OCI-LY7 (cell line): Measurements from ENCODE around the gene IGFBP6. TPM values are rescaled to one million over a fixed set of nuclear protein-coding genes. Genes with fewer than 3 reads are reported as not detected.

Experiments used
- BruUV-seq: library from RNA; stranded (reverse); fragments of 400-500 nt; replicated peaks from 2 replicates; lab custom pipeline; 2021; lab: Mats Ljungman, UMichigan
- CTCF ChIA-PET: fragments of 300-600 bp; sonication (Branson Sonifier 250); formaldehyde crosslinking; loops from one replicate; lab custom pipeline; 2022; ENCODE audit warnings: antibody characterized with exemption; ENCODE audit not compliant: unreplicated experiment; lab: Charles Lee
- POLR2A ChIA-PET: fragments of 300-600 bp; sonication (Branson Sonifier 250); formaldehyde crosslinking; loops from one replicate; lab custom pipeline; 2022; ENCODE audit warnings: antibody characterized with exemption; lab: Charles Lee
- DNase-seq: peaks from one replicate; pipeline ENCODE4 v3.0.0-alpha.2; 2015; ENCODE audit warnings: low spot score
- H2AFZ ChIP-seq: fragments of 200-600 bp; sonication (generic), shearing (Covaris generic); 2 replicates; pipeline ENCODE4 v1.6.1; 2014; ENCODE audit warnings: mild to moderate bottlenecking, antibody characterized with exemption, low read length, moderate library complexity
- H3K27ac ChIP-seq: fragments of 200-600 bp; sonication (generic); 2 replicates; pipeline ENCODE4 v1.5.1; 2014; ENCODE audit warnings: mixed run types, low read depth, mild to moderate bottlenecking, moderate library complexity, low read length, inconsistent platforms; ENCODE audit not compliant: poor library complexity, severe bottlenecking
- H3K36me3 ChIP-seq: fragments of 200-600 bp; sonication (generic); 2 replicates; pipeline ENCODE4 v1.6.1; 2014; ENCODE audit warnings: mild to moderate bottlenecking, antibody characterized with exemption, low read length, moderate library complexity, mixed read lengths; ENCODE audit not compliant: insufficient read depth
- H3K4me1 ChIP-seq: fragments of 200-600 bp; sonication (generic); 2 replicates; pipeline ENCODE4 v1.5.1; 2014; ENCODE audit warnings: mild to moderate bottlenecking, low read length; ENCODE audit not compliant: insufficient read depth, poor library complexity, severe bottlenecking
- H3K4me2 ChIP-seq: fragments of 200-600 bp; sonication (generic); 2 replicates; pipeline ENCODE4 v1.6.1; 2014; ENCODE audit warnings: mild to moderate bottlenecking, low read length
- H3K4me3 ChIP-seq: fragments of 200-600 bp; sonication (generic); 2 replicates; pipeline ENCODE4 v1.5.1; 2014; ENCODE audit warnings: mild to moderate bottlenecking, low read depth, low read length; ENCODE audit not compliant: poor library complexity, severe bottlenecking
- H3K79me2 ChIP-seq: fragments of 200-600 bp; sonication (generic); 2 replicates; pipeline ENCODE4 v1.6.1; 2016; ENCODE audit warnings: low read depth, mild to moderate bottlenecking, low read length, moderate library complexity, mixed read lengths; ENCODE audit not compliant: insufficient read depth
- H3K9me2 ChIP-seq: fragments of 200-600 bp; sonication (generic); 2 replicates; pipeline ENCODE4 v1.6.1; 2016; ENCODE audit warnings: mild to moderate bottlenecking, low read length, mixed read lengths; ENCODE audit not compliant: insufficient read depth
- H3K9me3 ChIP-seq: fragments of 200-600 bp; sonication (generic); 2 replicates; pipeline ENCODE4 v1.6.1; 2014; ENCODE audit warnings: mild to moderate bottlenecking, mixed run types, low read length, mixed read lengths
- H4K20me1 ChIP-seq: fragments of 200-600 bp; sonication (generic); 2 replicates; pipeline ENCODE4 v1.6.1; 2014; ENCODE audit warnings: mild to moderate bottlenecking, antibody characterized with exemption, low read length, moderate library complexity, mixed read lengths; ENCODE audit not compliant: insufficient read depth
- EZH2phosphoT487 ChIP-seq: fragments of 200-600 bp; sonication (generic); IDR thresholded peaks from 2 replicates; pipeline ENCODE4 v1.6.1; 2018; ENCODE audit warnings: low read depth, borderline replicate concordance, mild to moderate bottlenecking, mixed run types, antibody characterized with exemption, low read length, moderate library complexity, mixed read lengths
- intact Hi-C: fragments of 100-400 bp; cut with micrococcal nuclease; formaldehyde crosslinking; loops from one replicate; pipeline ENCODE4 v1.10.0; 2022; ENCODE audit not compliant: unreplicated experiment
- total RNA-seq, 2 experiments: library from RNA; depleted of rRNA in 1 of 2; stranded (reverse); fragments of >200 nt in 1 of 2; shearing (Covaris generic) in 1 of 2; gene quantifications; 2 replicates each; pipeline ENCODE4 v1.2.3, GENCODE V29; 2014 to 2022
- TF ChIP-seq, protein P1 (sequence below): fragments of 200-600 bp; sonication (generic); conservative IDR thresholded peaks from 2 replicates; pipeline ENCODE4 v1.5.1; 2014; ENCODE audit warnings: mild to moderate bottlenecking, antibody characterized with exemption, low read length, moderate library complexity, mixed read lengths

IGFBP6 gene
- total RNA-seq, 2 experiments from 2014 or later, result 2.9 TPM; not detected in 1

DNA sequence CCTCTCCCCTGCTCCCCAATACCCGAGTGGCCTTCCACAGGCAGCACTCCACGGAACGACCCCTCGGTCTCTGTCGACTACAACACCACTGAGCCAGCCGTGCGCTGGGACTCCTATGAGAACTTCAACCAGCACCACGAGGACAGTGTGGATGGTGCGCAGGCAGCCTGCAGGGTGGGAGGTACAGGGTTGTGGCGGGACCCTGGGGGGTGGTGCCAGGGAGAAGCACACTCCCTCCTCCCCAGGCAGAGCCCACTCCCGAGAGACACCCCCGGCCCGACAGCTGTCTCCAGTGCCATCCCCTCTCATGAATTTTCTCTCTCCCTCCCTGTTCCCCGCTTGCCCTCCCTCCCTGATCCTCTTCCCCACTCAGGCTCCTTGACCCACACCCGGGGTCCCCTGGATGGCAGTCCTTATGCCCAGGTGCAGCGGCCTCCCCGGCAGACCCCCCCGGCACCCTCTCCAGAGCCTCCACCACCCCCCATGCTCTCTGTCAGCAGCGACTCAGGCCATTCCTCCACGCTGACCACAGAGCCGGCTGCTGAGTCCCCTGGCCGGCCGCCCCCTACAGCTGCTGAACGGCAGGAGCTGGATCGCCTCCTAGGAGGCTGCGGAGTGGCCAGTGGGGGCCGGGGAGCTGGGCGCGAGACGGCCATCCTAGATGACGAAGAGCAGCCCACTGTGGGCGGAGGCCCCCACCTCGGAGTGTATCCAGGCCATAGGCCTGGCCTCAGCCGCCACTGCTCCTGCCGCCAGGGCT lies 38.6 kb upstream of the IGFBP6 start:
- H2AFZ ChIP-seq, result no peak overlapping the region
- POLR2A ChIA-PET, result no interaction called here
- intact Hi-C loops, result no loop called here
- H3K9me2 ChIP-seq, result no peaks in the 10 kb centered on the region
- CTCF ChIA-PET, result no interaction called here
- H3K36me3 ChIP-seq, result no peaks in the 10 kb centered on the region
- no peak overlapping the region for H3K27ac ChIP-seq
- H3K4me2 ChIP-seq, result no peak overlapping the region
- H3K4me1 ChIP-seq, result peaks cover 1% of the 10 kb centered on the region
- no TSS peak for BruUV-seq
- no peaks in the 10 kb centered on the region for H3K79me2 ChIP-seq
- no peak for TF ChIP-seq EZH2phosphoT487
- TF ChIP-seq, protein P1, sequence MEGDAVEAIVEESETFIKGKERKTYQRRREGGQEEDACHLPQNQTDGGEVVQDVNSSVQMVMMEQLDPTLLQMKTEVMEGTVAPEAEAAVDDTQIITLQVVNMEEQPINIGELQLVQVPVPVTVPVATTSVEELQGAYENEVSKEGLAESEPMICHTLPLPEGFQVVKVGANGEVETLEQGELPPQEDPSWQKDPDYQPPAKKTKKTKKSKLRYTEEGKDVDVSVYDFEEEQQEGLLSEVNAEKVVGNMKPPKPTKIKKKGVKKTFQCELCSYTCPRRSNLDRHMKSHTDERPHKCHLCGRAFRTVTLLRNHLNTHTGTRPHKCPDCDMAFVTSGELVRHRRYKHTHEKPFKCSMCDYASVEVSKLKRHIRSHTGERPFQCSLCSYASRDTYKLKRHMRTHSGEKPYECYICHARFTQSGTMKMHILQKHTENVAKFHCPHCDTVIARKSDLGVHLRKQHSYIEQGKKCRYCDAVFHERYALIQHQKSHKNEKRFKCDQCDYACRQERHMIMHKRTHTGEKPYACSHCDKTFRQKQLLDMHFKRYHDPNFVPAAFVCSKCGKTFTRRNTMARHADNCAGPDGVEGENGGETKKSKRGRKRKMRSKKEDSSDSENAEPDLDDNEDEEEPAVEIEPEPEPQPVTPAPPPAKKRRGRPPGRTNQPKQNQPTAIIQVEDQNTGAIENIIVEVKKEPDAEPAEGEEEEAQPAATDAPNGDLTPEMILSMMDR, result no peak
- DNase-seq, result no peak
- no peak overlapping the region for H3K4me3 ChIP-seq
- no peaks in the 10 kb centered on the region for H4K20me1 ChIP-seq
- no peaks in the 10 kb centered on the region for H3K9me3 ChIP-seq

DNA sequence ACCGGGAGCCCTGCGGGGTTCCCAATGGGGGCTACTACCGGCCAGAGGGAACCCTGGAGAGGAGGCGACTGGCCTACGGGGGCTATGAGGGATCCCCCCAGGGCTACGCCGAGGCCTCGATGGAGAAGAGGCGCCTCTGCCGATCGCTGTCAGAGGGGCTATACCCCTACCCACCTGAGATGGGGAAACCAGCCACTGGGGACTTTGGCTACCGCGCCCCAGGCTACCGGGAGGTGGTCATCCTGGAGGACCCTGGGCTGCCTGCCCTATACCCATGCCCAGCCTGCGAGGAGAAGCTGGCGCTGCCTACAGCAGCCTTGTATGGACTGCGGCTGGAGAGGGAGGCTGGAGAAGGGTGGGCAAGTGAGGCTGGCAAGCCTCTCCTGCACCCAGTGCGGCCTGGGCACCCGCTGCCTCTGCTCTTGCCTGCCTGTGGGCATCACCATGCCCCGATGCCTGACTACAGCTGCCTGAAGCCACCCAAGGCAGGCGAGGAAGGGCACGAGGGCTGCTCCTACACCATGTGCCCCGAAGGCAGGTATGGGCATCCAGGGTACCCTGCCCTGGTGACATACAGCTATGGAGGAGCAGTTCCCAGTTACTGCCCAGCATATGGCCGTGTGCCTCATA lies 37.9 kb upstream of the IGFBP6 start:
- intact Hi-C loops, result no loop called here
- Histone ChIP-seq H3K9me2 (no peaks in the 10 kb centered on the region), H3K36me3 (no peaks in the 10 kb centered on the region), H2AFZ (no peak overlapping the region), H3K27ac (no peak overlapping the region), H3K4me3 (no peak overlapping the region), H4K20me1 (no peaks in the 10 kb centered on the region), H3K4me2 (no peak overlapping the region), H3K4me1 (no peaks in the 10 kb centered on the region), H3K79me2 (no peaks in the 10 kb centered on the region), H3K9me3 (no peaks in the 10 kb centered on the region)
- no TSS peak for BruUV-seq
- CTCF ChIA-PET, result no interaction called here
- POLR2A ChIA-PET, result interaction anchor here (0.6 kb wide), 1 partner anchor 29 kb away, joined by 3 read pairs; no protein-coding TSS in a partner anchor
- no peak for DNase-seq
- TF ChIP-seq, protein P1, result no peak
- no peak for TF ChIP-seq EZH2phosphoT487
